Measurements from ENCODE around the gene GNB1L.

GNB1L gene

DNA sequence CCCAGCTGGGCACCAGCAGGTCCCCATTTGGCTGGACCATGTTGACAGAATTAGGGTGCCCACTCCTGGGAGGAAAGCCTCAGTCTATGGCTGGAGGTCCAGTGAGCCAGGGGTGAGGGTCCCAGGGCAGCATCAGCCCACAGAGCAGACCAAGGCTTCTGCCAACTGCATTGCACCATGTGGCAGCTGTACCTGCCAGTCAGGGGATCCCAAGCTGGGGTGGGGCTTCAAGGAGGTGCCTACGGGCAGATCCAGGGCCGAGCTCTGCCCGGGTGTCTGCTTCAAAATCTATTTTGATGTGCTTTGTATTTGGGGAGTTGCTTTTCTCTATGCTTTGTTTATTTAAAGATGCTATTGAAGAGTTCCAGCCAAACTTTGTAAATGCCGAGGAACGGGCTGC is 120.9 kb downstream of the GNB1L start:
- DNase-seq (ENCODE audit: low spot score): no peak

Data from globus pallidus (tissue), 1 donor.